Natural killer cell treated with Interleukin-12 subunit alpha and Interleukin-12 subunit beta and Interleukin-15 and Interleukin-18, amount 100 ng/mL, for 72 hours (primary cell): ENCODE data around the gene SS18L1. TPM values are rescaled to one million over a fixed set of nuclear protein-coding genes. Genes with fewer than 3 reads are reported as not detected.

ENCODE experiments used
- ATAC-seq, 2 donors: fragments of 150-1000 bp; cut with Tn5 transposase in 1 of 2; sonication (Bioruptor Pico), chemical (Tn5 transposase) in 1 of 2; 2 replicates each; pipeline ENCODE4 v1.10.0; 2021
- DNase-seq: peaks from one replicate; pipeline ENCODE4 v3.0.0; 2022; ENCODE audit warnings: low spot score
- H3K27ac Mint-ChIP-seq, 2 donors: 1 replicate in 1 of 2; 2 replicates in 1 of 2; pipeline ENCODE4 v1.8.0; 2022; ENCODE audit warnings: mixed read lengths in 2 of 2, mild to moderate bottlenecking in 1 of 2, moderate library complexity in 1 of 2
- H3K27me3 Mint-ChIP-seq, 2 donors: 1 replicate in 1 of 2; 2 replicates in 1 of 2; pipeline ENCODE4 v1.8.0; 2022; ENCODE audit warnings: mixed read lengths in 2 of 2
- H3K36me3 Mint-ChIP-seq: one replicate; pipeline ENCODE4 v1.8.0; 2022; ENCODE audit warnings: mixed read lengths
- H3K4me1 Mint-ChIP-seq, 2 donors: 1 replicate in 1 of 2; 2 replicates in 1 of 2; pipeline ENCODE4 v1.8.0; 2022; ENCODE audit warnings: low read depth in 2 of 2, mixed read lengths in 2 of 2, mild to moderate bottlenecking in 1 of 2
- H3K4me3 Mint-ChIP-seq: one replicate; pipeline ENCODE4 v1.8.0; 2022; ENCODE audit warnings: mixed read lengths
- H3K9me3 Mint-ChIP-seq: 2 replicates; pipeline ENCODE4 v1.8.0; 2022; ENCODE audit warnings: mixed read lengths
- total RNA-seq, 2 donors: library from RNA; stranded (reverse); gene quantifications; one replicate each; pipeline ENCODE4 v1.2.3, GENCODE V29; 2022

The SS18L1 gene
- total RNA-seq, 2 donors from 2014 or later = 21.2 to 45.0 TPM

GRCh38 chr20:62126141-62126540 lies 17.4 kb upstream of the SS18L1 start:
- ATAC-seq = no peak
- Mint-ChIP-seq H3K27me3 (no peaks in the 10 kb centered on the region), H3K36me3 (peaks cover 17% of the 10 kb centered on the region), H3K4me3 (no peak overlapping the region), H3K27ac (no peak overlapping the region), H3K9me3 (no peaks in the 10 kb centered on the region), H3K4me1 (peaks cover 18 to 19% of the 10 kb centered on the region in 2 donors)
- DNase-seq = no peak

GRCh38 chr20:62127799-62128198 lies 15.8 kb upstream of the SS18L1 start:
- DNase-seq = no peak
- no peak for ATAC-seq
- H3K27ac Mint-ChIP-seq = no peak overlapping the region
- peaks cover 17% of the 10 kb centered on the region for H3K36me3 Mint-ChIP-seq
- no peaks in the 10 kb centered on the region for H3K9me3 Mint-ChIP-seq
- H3K4me1 Mint-ChIP-seq = peaks cover 25 to 26% of the 10 kb centered on the region in 2 donors
- no peaks in the 10 kb centered on the region for H3K27me3 Mint-ChIP-seq
- H3K4me3 Mint-ChIP-seq = no peak overlapping the region

- H3K4me1 Mint-ChIP-seq = peaks cover 22 to 26% of the 10 kb centered on the region in 2 donors
- peaks cover 17% of the 10 kb centered on the region for H3K36me3 Mint-ChIP-seq
- no peaks in the 10 kb centered on the region for H3K27me3 Mint-ChIP-seq
- ATAC-seq (no peak), DNase-seq (no peak)
- no peak overlapping the region for H3K27ac Mint-ChIP-seq
- no peak overlapping the region for H3K4me3 Mint-ChIP-seq
- H3K9me3 Mint-ChIP-seq = no peaks in the 10 kb centered on the region
Measured at GRCh38 chr20:62128502-62128901, 15.1 kb upstream of the SS18L1 start.

GRCh38 chr20:62129731-62130531 lies 13.6 kb upstream of the SS18L1 start:
- Mint-ChIP-seq H3K27me3 (no peaks in the 10 kb centered on the region), H3K4me3 (no peak overlapping the region), H3K9me3 (no peaks in the 10 kb centered on the region), H3K4me1 (peaks cover 13 to 16% of the 10 kb centered on the region in 2 donors), H3K36me3 (peaks cover 17% of the 10 kb centered on the region), H3K27ac (no peak overlapping the region)
- ATAC-seq (no peak), DNase-seq (no peak)

- H3K9me3 Mint-ChIP-seq = no peaks in the 10 kb centered on the region
- peak overlapping the region; percentile 2 for H3K4me3 Mint-ChIP-seq
- ATAC-seq (no peak), DNase-seq (no peak)
- peaks cover 24% of the 10 kb centered on the region for H3K36me3 Mint-ChIP-seq
- peaks cover 18 to 19% of the 10 kb centered on the region in 2 donors for H3K4me1 Mint-ChIP-seq
- peak overlapping the region; percentile 38 to 70 for H3K27ac Mint-ChIP-seq
- no peaks in the 10 kb centered on the region for H3K27me3 Mint-ChIP-seq
Measured at GRCh38 chr20:62131560-62132320, 11.8 kb upstream of the SS18L1 start.

- DNase-seq (no peak), ATAC-seq (peak in 1 of 2 donors; percentile 37)
- peak overlapping the region; percentile 2 for H3K4me3 Mint-ChIP-seq
- peak overlapping the region; percentile 38 to 70 for H3K27ac Mint-ChIP-seq
- H3K27me3 Mint-ChIP-seq = no peaks in the 10 kb centered on the region
- peaks cover 18 to 19% of the 10 kb centered on the region in 2 donors for H3K4me1 Mint-ChIP-seq
- peaks cover 23% of the 10 kb centered on the region for H3K36me3 Mint-ChIP-seq
- no peaks in the 10 kb centered on the region for H3K9me3 Mint-ChIP-seq
Measured at GRCh38 chr20:62132421-62132820, 11.1 kb upstream of the SS18L1 start.

- no peak overlapping the region for H3K4me3 Mint-ChIP-seq
- no peaks in the 10 kb centered on the region for H3K9me3 Mint-ChIP-seq
- H3K27me3 Mint-ChIP-seq = no peaks in the 10 kb centered on the region
- H3K36me3 Mint-ChIP-seq = peaks cover 21% of the 10 kb centered on the region
- peaks cover 22% of the 10 kb centered on the region in 2 donors for H3K4me1 Mint-ChIP-seq
- no peak for ATAC-seq
- H3K27ac Mint-ChIP-seq = peak overlapping the region in 1 of 2 donors; percentile 14
- no peak for DNase-seq
Measured at GRCh38 chr20:62133051-62133845, 10.3 kb upstream of the SS18L1 start.

GRCh38 chr20:62133864-62134263 lies 9.7 kb upstream of the SS18L1 start:
- ATAC-seq (no peak), DNase-seq (no peak)
- peaks cover 16% of the 10 kb centered on the region for H3K36me3 Mint-ChIP-seq
- no peaks in the 10 kb centered on the region for H3K27me3 Mint-ChIP-seq
- H3K27ac Mint-ChIP-seq = peak overlapping the region in 1 of 2 donors; percentile 16
- no peak overlapping the region for H3K4me3 Mint-ChIP-seq
- no peaks in the 10 kb centered on the region for H3K9me3 Mint-ChIP-seq
- peaks cover 23% of the 10 kb centered on the region in 2 donors for H3K4me1 Mint-ChIP-seq

- H3K27me3 Mint-ChIP-seq = no peaks in the 10 kb centered on the region
- peaks cover 23% of the 10 kb centered on the region in 2 donors for H3K4me1 Mint-ChIP-seq
- H3K36me3 Mint-ChIP-seq = peaks cover 15% of the 10 kb centered on the region
- no peaks in the 10 kb centered on the region for H3K9me3 Mint-ChIP-seq
- no peak overlapping the region for H3K4me3 Mint-ChIP-seq
- ATAC-seq (no peak), DNase-seq (no peak)
- peak overlapping the region in 1 of 2 donors; percentile 16 for H3K27ac Mint-ChIP-seq
Measured at GRCh38 chr20:62134735-62135231, 8.8 kb upstream of the SS18L1 start.

GRCh38 chr20:62135573-62136266 lies 7.8 kb upstream of the SS18L1 start:
- Mint-ChIP-seq H3K4me1 (peaks cover 29 to 31% of the 10 kb centered on the region in 2 donors), H3K27ac (peak overlapping the region in 1 of 2 donors; percentile 36), H3K27me3 (no peaks in the 10 kb centered on the region), H3K4me3 (no peak overlapping the region), H3K9me3 (no peaks in the 10 kb centered on the region), H3K36me3 (peaks cover 15% of the 10 kb centered on the region)
- ATAC-seq (no peak), DNase-seq (no peak)

- Mint-ChIP-seq H3K4me1 (peaks cover 36 to 37% of the 10 kb centered on the region in 2 donors), H3K27me3 (no peaks in the 10 kb centered on the region), H3K36me3 (peaks cover 15% of the 10 kb centered on the region), H3K9me3 (no peaks in the 10 kb centered on the region), H3K27ac (peak overlapping the region in 1 of 2 donors; percentile 36), H3K4me3 (no peak overlapping the region)
- DNase-seq (no peak), ATAC-seq (no peak)
Measured at GRCh38 chr20:62136283-62137091, 7.1 kb upstream of the SS18L1 start.

GRCh38 chr20:62137092-62137384 lies 6.5 kb upstream of the SS18L1 start:
- Mint-ChIP-seq H3K36me3 (peaks cover 15% of the 10 kb centered on the region), H3K9me3 (no peaks in the 10 kb centered on the region), H3K4me1 (peaks cover 38 to 39% of the 10 kb centered on the region in 2 donors), H3K27ac (peak overlapping the region in 1 of 2 donors; percentile 36), H3K27me3 (no peaks in the 10 kb centered on the region), H3K4me3 (no peak overlapping the region)
- DNase-seq (no peak), ATAC-seq (no peak)
